NCI-H1436 (cell line): ENCODE results near the gene LRRN4CL.
"Not testable (repeated sequence)": the region's sequence is repeated elsewhere in the genome, so short reads cannot be mapped to it uniquely, and the experiment has no call there.

Experiments used
- DNase-seq: peaks from one replicate; lab custom pipeline; 2025; lab: John Stamatoyannopoulos, UW

LRRN4CL gene

GRCh38 chr11:62709247-62710000 lies 20.1 kb upstream of the LRRN4CL start:
- peak; percentile 98 for DNase-seq

GRCh38 chr11:62708793-62709192 lies 19.5 kb upstream of the LRRN4CL start:
- DNase-seq: peak; percentile 48

DNA sequence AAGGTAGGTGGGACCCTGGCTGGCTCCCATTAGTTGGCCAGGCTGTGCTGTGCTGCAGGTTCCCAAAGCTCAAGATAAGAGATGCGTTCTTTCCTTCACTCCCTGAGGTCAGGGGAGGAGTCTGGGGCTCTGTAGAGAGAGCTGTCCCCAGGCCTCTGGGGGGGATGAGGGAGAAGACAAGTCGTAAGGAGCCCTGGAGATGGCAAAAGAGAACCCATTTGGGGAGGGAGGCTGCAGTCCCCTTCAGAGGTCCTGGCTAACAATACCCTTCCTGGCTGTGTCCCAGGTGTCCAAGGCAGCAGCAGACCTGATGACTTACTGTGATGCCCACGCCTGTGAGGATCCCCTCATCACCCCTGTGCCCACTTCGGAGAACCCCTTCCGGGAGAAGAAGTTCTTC lies 19.1 kb upstream of the LRRN4CL start:
- DNase-seq: no peak

DNA sequence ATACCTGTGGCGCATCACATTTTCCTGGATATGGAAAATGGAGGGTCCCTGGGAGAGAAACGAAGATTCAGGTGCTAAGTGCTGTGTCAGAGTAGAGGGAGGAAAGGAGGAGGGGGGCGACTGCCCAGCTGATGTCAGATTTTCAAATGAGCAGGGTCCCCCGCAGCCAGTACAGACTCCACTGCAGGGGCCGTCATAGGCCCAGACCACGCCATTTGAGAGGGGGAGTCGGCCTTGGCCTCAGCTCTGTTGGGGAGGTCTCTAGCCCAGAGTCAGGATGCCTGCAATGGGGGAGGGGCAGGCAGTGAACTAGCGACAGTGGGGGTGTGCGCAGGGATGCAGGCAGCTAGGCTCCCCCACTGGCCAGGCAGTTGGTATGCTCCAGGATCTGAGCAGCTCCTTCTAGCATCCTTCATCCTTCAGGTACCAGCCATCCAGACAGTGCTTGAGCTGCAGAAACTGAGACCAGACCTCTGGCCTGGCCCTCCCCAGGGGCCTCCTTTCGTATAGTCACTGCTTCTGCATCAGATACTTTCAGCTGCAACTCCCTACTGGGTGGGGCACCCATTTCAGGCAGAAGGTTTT lies 18.0 kb upstream of the LRRN4CL start, which contains the start of the genes BSCL2 and GNG3:
Gene BSCL2, minus strand, starts transcription at position 148 of the 585 bp plus-strand sequence. CDS start 229 bp downstream, outside the sequence.
Gene GNG3, plus strand, starts transcription at position 400 of the 585 bp plus-strand sequence. CDS start 620 bp downstream, outside the sequence.
- peak; percentile 18 for DNase-seq

- DNase-seq: no peak
Observed at GRCh38 chr11:62706850-62707247, 17.5 kb upstream of the LRRN4CL start.

DNA sequence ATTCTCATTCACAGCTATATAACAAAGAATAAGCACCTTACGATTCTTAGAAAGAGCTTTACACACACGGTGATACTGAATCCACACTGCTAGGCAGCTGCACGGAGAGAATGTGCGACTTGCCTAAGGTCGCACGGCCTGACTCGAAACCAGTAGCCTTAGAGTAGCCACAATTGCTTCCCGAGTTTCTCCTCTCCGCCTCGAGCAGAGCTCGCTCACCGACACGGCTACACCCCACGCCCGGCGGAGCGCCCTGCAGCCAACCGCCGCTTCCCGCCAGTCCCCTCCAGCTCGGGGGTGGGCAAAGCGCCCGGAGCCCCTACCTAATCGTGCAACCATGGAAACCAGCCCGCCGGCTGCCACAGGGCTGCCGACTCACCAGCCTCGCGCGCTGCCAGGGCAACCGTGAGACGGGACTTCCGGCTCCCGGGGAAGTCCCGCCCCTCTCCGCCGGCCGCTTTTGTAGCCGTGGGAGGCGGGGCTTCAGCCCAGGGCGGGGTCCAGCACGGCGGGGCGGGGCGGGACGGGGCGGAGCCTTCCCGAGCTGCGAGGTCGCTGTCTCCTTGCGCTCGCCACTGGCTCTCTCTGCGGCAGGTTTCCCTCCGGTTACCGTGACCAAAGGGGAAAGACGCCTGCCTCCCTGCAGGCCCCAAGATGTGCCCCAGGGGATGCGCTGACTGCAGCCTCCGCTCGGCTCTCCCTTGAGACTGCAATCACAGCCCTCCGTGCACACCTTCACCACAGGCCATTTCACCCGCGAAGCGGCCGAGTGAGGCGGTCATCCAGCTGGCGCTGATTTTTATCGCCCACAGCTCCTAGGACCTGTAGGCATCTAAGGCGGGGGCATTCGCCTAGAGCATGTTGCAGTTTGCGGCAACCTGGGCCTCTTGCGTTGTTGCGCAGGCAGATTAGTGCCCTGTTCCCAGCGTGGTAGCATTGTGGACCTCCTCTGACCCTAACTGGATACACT lies 16.8 kb upstream of the LRRN4CL start:
- peak; percentile 97 for DNase-seq

DNA sequence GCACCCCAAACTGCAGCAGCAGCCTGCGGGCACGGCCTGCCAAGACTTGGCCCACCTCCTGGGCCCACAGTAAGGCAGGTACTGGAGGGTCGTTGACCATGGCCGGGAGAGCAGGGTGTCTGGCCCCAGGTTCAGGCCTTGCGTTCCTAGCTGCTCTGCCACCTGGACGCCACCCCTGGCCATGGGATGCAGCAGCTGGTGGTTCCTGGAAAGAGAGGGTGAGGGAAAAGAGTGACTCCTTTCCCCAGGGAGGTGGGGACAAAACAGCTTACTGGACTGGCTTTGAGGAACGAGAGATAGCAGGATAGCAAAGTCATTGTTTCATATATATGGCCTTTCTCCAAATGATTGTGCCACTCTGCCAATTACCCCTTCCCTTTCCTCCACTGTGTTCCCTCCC lies 16.1 kb upstream of the LRRN4CL start:
- DNase-seq: no peak

DNA sequence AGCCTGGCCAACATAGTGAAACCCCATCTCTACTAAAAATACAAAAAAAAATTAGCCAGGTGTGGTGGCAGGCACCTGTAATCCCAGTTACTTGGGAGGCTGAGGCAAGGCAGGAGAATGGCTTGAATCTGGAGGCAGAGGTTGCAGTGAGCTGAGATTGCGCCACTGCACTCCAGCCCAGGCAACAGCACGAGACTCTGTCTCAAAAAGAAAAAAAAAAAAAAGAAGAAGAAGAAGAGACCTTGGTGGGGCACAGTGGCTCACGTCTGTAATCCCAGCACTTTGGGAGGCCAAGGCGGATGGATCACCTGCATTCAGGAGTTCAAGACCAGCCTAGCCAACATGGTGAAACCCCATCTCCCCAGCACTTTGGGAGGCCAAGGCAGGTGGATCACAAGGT lies 14.6 kb upstream of the LRRN4CL start:
- not testable (repeated sequence) for DNase-seq

GRCh38 chr11:62702246-62702645 lies 12.9 kb upstream of the LRRN4CL start:
- DNase-seq: no peak

DNA sequence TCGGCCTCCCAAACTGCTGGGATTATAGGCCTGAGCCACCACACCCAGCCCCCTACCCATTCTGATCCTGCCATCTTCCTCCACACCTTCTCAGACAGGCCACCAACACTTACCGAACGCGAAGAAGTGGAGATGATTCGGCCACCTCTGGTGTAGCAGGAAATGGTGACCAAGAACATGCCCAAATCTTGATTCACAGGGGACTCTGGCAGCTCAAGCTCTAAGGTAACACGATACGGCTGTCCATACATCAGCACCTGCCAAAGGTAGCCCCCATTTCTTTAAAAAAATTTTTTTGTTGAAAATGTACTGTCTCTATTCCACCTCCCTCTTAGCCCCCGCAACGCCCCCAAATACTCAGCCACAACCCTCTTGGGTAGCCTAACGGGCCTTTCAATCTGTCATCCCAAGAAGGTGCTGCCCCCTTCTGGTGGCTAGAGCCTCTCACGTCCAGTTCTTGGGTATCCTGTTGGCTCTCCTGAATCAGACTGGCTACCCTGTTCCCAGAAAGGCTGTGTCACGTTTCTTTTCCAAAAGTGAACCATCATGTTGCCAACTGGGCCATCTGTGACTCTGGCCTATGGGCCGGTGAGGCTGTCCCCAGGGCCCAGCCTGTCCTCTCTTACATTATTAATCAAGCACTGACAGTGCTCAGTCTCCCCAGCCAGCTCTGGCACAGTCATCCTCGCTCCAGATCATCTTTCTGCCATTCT lies 5.3 kb upstream of the LRRN4CL start:
- DNase-seq: peak; percentile 62

DNA sequence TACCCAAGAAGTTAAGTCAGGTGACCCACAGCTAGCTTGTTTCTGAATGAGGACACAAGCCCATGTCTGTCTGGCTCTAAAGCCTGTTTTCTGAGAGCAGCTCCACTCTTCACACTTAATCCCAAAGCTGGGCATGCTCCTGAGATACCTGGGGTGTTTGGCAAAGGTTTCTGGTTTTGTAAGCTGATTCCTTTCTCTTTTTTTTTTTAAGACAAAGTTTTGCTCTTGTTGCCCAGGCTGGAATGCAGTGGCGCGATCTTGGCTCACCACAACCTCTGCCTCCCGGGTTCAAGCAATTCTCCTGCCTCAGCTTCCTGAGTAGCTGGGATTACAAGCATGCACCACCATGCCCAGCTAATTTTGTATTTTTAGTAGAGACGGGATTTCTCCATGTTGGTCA lies 4.3 kb upstream of the LRRN4CL start:
- DNase-seq: not testable (repeated sequence)

DNA sequence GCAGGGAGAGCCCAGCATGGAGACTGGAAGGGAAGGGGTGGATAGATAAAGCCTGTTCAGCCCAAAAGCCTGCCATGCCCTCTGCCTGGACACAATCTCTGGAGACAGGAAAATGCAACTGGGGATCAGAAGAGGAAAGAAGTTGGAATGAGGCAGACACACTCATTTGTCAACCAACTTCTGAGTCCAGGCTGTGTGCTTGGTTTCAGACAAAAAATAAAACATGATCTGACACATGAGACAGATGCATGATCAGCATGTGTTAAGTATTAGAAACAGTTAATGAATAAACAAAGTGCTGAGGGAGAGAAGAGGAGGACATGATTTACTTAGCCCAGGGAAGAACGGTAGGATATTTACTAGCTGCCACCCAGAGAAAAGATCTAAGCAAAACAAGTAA lies 839 bp downstream of the LRRN4CL start:
- DNase-seq: no peak

DNA sequence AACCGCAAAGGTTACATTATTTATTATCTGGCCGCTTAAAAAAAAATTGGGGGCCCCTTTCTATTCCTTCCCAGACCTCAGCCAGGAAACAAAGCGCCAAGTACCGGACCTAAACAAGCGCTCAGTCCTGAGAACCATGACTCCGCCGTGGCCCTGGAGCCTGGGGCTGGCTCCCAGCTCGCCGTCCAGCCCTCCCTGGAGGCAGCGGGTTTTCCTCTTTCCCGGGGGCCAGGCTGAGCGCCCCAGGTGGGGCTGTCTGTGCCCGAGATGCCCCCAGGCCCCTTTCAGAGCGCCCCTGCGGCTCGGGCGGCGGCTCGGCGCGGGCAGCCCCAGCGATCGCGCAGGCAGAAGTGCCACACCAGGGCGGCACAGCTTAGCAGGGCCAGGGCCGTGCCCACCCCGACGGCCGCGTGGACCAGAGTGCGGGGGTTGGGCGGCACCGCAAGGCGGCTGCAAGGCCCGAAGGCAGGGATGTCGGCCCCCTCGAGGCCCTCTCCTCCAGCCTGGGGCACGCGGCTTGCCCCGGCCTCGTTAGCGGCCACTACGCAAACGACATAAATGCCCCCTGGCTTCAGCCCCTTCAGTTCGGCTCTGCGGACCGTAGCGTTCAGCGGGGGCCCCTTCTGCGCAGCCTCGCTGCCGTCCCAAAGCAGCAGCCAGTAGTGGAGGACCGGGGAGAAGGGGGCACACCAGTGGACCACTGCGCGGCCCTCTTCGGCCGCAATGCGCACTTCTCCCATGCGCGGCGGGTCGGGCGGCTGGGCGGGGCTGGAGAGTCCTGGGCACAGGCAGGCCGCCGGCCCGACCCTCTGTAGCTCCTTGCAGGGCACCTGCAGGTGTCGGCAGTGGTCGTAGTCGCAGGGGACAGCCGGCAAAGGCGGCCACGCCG lies 1.6 kb downstream of the LRRN4CL start:
- no peak for DNase-seq

DNA sequence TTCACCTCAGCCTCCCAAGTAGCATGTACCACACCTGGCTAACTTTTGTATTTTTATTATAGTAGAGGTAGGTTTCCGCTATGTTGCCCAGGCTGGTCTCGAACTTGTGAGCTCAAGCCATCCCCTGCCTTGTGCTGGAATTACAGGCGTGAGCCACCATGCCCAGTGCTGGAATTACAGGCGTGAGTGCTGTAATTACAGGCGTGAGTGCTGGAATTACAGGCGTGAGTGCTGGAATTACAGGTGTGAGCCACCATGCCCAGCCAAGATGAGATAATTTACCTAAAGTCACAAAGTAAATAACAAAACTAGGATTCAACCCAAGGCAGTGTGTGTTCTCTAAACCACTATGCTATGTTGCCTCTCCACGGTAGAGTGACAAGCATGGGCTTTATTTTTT lies 6.8 kb downstream of the LRRN4CL start:
- DNase-seq: no peak

- peak; percentile 65 for DNase-seq
Observed at GRCh38 chr11:62680825-62681240, 8.5 kb downstream of the LRRN4CL start.

GRCh38 chr11:62678770-62679696 lies 10.3 kb downstream of the LRRN4CL start, which contains the start of gene UBXN1:
TSS of gene UBXN1 (minus strand) at chr11:62679073. CDS start at chr11:62678923, 150 bp downstream.
- peak; percentile 83 for DNase-seq

DNA sequence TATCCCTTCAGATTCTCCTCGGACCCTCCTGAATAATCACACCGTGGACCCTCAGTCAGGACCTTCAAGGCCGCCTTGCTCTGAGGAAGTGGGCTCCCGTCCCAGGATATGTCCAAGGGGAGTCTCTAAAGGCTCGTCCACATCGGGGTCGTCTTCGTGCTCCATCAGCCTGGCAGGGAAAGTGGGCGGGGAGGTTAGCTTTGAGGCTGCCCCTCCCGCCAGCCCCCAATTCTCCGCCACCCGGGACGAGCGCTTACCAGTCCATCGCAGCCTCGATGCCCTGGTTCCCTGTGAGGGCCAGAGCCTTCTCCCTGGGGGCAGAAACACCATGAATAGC lies 10.9 kb downstream of the LRRN4CL start:
- no peak for DNase-seq

DNA sequence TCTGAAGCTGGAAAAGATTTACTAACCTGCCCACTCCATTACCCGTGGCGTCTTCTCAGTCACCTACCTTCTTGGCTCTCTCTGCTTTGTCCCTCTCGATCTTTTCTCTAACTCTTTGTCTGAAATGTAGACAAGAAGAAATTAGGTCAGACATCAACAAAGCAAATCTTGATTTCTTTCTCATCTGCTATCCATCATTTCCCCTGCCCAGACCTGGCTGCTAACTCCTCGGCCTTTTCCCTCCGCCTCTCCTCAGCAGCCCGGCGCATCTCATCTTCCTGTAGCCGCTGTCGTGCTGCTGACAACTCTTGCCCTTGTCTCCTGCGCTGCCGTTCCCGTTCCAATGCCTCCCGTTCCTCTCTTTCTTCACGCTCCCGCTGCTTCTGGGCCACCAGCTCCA lies 11.6 kb downstream of the LRRN4CL start:
- no peak for DNase-seq

GRCh38 chr11:62677156-62677555 lies 12.2 kb downstream of the LRRN4CL start:
- DNase-seq: no peak

- no peak for DNase-seq
Observed at GRCh38 chr11:62676698-62677097, 12.6 kb downstream of the LRRN4CL start.
